ENCODE measurements around the gene HNF1A. TPM values are rescaled to one million over a fixed set of nuclear protein-coding genes. Genes with fewer than 3 reads are reported as not detected.
A peak's percentile ranks its signal among the peaks of the same experiment; 100 is the strongest.

The HNF1A gene
- total RNA-seq = not detected in 3 replicates

GRCh38 chr12:120978296-120979219 lies at the start of gene HNF1A:
Gene HNF1A, plus strand, starts transcription at chr12:120978543. Its CDS starts 226 bp downstream, at chr12:120978769.
- no peaks in the 10 kb centered on the region for H3K4me1 Mint-ChIP-seq
- H3K27me3 Mint-ChIP-seq (ENCODE audit: low read depth) = no peaks in the 10 kb centered on the region
- DNase-seq (ENCODE audit: low spot score in 2 of 2, unreplicated experiment in 2 of 2) = no peak
- no peaks in the 10 kb centered on the region for H3K36me3 Mint-ChIP-seq
- H3K27ac Mint-ChIP-seq = no peak within 1 kb of the TSS
- H3K4me3 Mint-ChIP-seq = no peak within 1 kb of the TSS
- no peak for TF ChIP-seq CTCF (IDR thresholded peaks at IDR 0.05; ENCODE audit: unreplicated experiment)
- H3K9me3 Mint-ChIP-seq = no peaks in the 10 kb centered on the region

GRCh38 chr12:120928864-120929652 lies 49.3 kb upstream of the HNF1A start:
- Mint-ChIP-seq H3K9me3 (no peaks in the 10 kb centered on the region), H3K4me1 (peaks cover 8% of the 10 kb centered on the region), H3K4me3 (peak overlapping the region; percentile 34), H3K27me3 (ENCODE audit: low read depth) (no peaks in the 10 kb centered on the region), H3K36me3 (no peaks in the 10 kb centered on the region), H3K27ac (peak overlapping the region; percentile 85)
- DNase-seq (ENCODE audit: low spot score in 2 of 2, unreplicated experiment in 2 of 2) = peak; percentile 51 to 74
- TF ChIP-seq CTCF (IDR thresholded peaks at IDR 0.05; ENCODE audit: unreplicated experiment) = no peak

GRCh38 chr12:120930032-120930431 lies 48.3 kb upstream of the HNF1A start:
- no peaks in the 10 kb centered on the region for H3K9me3 Mint-ChIP-seq
- TF ChIP-seq CTCF (IDR thresholded peaks at IDR 0.05; ENCODE audit: unreplicated experiment) = no peak
- peaks cover 8% of the 10 kb centered on the region for H3K4me1 Mint-ChIP-seq
- no peak overlapping the region for H3K4me3 Mint-ChIP-seq
- peak overlapping the region; percentile 9 for H3K27ac Mint-ChIP-seq
- no peak for DNase-seq (ENCODE audit: low spot score in 2 of 2, unreplicated experiment in 2 of 2)
- no peaks in the 10 kb centered on the region for H3K27me3 Mint-ChIP-seq (ENCODE audit: low read depth)
- H3K36me3 Mint-ChIP-seq = no peaks in the 10 kb centered on the region

- Mint-ChIP-seq H3K27ac (no peak overlapping the region), H3K27me3 (ENCODE audit: low read depth) (no peaks in the 10 kb centered on the region), H3K4me1 (peaks cover 13% of the 10 kb centered on the region), H3K4me3 (no peak overlapping the region), H3K36me3 (no peaks in the 10 kb centered on the region), H3K9me3 (no peaks in the 10 kb centered on the region)
- TF ChIP-seq CTCF (IDR thresholded peaks at IDR 0.05; ENCODE audit: unreplicated experiment) = no peak
- DNase-seq (ENCODE audit: low spot score in 2 of 2, unreplicated experiment in 2 of 2) = no peak
Measured at GRCh38 chr12:120932058-120932457, 46.3 kb upstream of the HNF1A start.

GRCh38 chr12:120932956-120933526 lies 45.3 kb upstream of the HNF1A start:
- H3K27ac Mint-ChIP-seq = no peak overlapping the region
- H3K4me1 Mint-ChIP-seq = peaks cover 13% of the 10 kb centered on the region
- no peak overlapping the region for H3K4me3 Mint-ChIP-seq
- no peak for DNase-seq (ENCODE audit: low spot score in 2 of 2, unreplicated experiment in 2 of 2)
- no peaks in the 10 kb centered on the region for H3K9me3 Mint-ChIP-seq
- no peaks in the 10 kb centered on the region for H3K27me3 Mint-ChIP-seq (ENCODE audit: low read depth)
- H3K36me3 Mint-ChIP-seq = no peaks in the 10 kb centered on the region
- no peak for TF ChIP-seq CTCF (IDR thresholded peaks at IDR 0.05; ENCODE audit: unreplicated experiment)

All from mesothelial cell of epicardium (in vitro differentiated cells).